Smooth muscle cell (in vitro differentiated cells): Measurements from ENCODE around the gene DNM2. TPM values are rescaled to one million over a fixed set of nuclear protein-coding genes. Genes with fewer than 3 reads are reported as not detected.

Experiments used
- DNase-seq: peaks from one replicate; lab custom pipeline; 2025; ENCODE audit not compliant: unreplicated experiment; lab: John Stamatoyannopoulos, UW
- H2AFZ ChIP-seq: fragments of 200-600 bp; sonication (generic); 2 replicates; pipeline ENCODE4 v1.6.0; 2016; ENCODE audit warnings: antibody characterized with exemption, low read depth, mild to moderate bottlenecking
- H3F3A ChIP-seq: fragments of 200-600 bp; sonication (generic); 2 replicates; pipeline ENCODE4 v1.6.0; 2017; ENCODE audit warnings: antibody characterized with exemption, low read depth
- H3K27ac ChIP-seq: fragments of 200-600 bp; sonication (generic); 2 replicates; pipeline ENCODE4 v1.5.1; 2016; ENCODE audit warnings: low read depth, mild to moderate bottlenecking
- H3K27me3 ChIP-seq: fragments of 200-600 bp; sonication (generic); 2 replicates; pipeline ENCODE4 v1.6.1; 2016; ENCODE audit warnings: low read depth, mild to moderate bottlenecking
- H3K36me3 ChIP-seq: fragments of 200-600 bp; sonication (generic); 2 replicates; pipeline ENCODE4 v1.5.1; 2016; ENCODE audit warnings: low read depth
- H3K4me1 ChIP-seq: fragments of 200-600 bp; sonication (generic); 2 replicates; pipeline ENCODE4 v1.5.1; 2016; ENCODE audit warnings: low read depth
- H3K4me2 ChIP-seq: fragments of 200-600 bp; sonication (generic); 2 replicates; pipeline ENCODE4 v1.6.0; 2016; ENCODE audit warnings: mild to moderate bottlenecking
- H3K4me3 ChIP-seq: fragments of 200-600 bp; sonication (generic); 2 replicates; pipeline ENCODE4 v1.5.1; 2016; ENCODE audit warnings: mild to moderate bottlenecking
- H3K79me2 ChIP-seq: fragments of 200-600 bp; sonication (generic); 2 replicates; pipeline ENCODE4 v1.6.0; 2016; ENCODE audit warnings: low read depth, mild to moderate bottlenecking
- H3K9ac ChIP-seq: fragments of 200-600 bp; sonication (generic); 2 replicates; pipeline ENCODE4 v1.6.0; 2016; ENCODE audit warnings: low read depth
- H3K9me3 ChIP-seq: fragments of 200-600 bp; sonication (generic); replicated peaks from 2 replicates; pipeline ENCODE4 v1.5.1; 2016; ENCODE audit warnings: low read depth
- H4K20me1 ChIP-seq: fragments of 200-600 bp; sonication (generic); 2 replicates; pipeline ENCODE4 v1.6.0; 2016; ENCODE audit warnings: low read depth
- WGBS: methylation state at CpG from one replicate; pipeline ENCODE4 v1.1.7; 2016; ENCODE audit warnings: low lambda C conversion rate; 5-methylcytosine and 5-hydroxymethylcytosine counted together
- polyA plus RNA-seq: library from polyadenylated mRNA; unstranded; fragments of >200 nt; fragmentation: Nextera tagmentation; extraction: Ambion mirVana; gene quantifications from 2 replicates; pipeline ENCODE4 v1.2.1, GENCODE V29; 2016
- total RNA-seq: library from RNA; depleted of rRNA; stranded (reverse); fragments of >200 nt; gene quantifications from 2 replicates; pipeline ENCODE4 v1.2.3, GENCODE V29; 2014
- TF ChIP-seq, protein P1 (sequence below): fragments of 200-600 bp; sonication (generic); IDR thresholded peaks from 2 replicates; pipeline ENCODE4 v1.5.1; 2017; ENCODE audit warnings: borderline replicate concordance, mild to moderate bottlenecking, antibody characterized with exemption; ENCODE audit not compliant: insufficient read depth, poor library complexity, severe bottlenecking

The DNM2 gene
- total and polyA plus RNA-seq, 2 experiments from 2014 or later: 65.1 to 93.2 TPM

DNA sequence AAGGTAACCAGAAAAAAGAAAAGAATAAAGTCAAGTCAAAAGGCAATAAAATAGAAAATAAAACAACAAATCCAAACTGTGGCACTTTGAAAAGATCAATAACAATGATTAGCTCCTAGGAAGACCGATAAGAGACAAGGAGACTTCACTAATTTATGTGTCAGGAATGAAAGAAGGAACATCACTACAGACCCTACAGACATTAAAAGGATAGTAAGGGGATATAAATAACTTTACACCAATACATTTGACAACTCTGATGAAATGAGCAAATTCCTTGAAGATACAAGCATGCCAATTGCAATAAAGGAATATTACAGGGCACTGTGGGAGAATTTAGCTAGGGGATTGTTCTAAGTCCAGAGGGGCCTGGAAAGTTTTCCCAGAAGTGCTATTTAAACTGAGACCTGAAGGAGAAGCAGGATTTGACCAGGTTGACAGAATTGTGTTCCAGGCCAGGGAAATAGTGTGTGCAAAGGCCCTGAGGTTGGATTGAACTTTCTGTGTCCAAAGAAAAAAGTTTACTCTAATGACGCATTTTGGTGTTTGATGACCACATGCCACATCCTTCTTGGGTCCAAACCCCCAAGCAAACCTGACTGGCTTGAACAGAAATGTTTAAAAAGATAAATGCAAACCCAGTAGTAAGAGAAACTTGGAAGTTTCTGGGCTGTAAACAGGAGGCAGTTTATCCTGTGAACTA, 128.8 kb downstream of the DNM2 start:
- Histone ChIP-seq H3F3A (no peaks in the 10 kb centered on the region), H3K4me1 (no peaks in the 10 kb centered on the region), H2AFZ (no peak overlapping the region), H3K27ac (no peak overlapping the region), H3K27me3 (no peaks in the 10 kb centered on the region), H3K9ac (no peak overlapping the region), H3K4me3 (no peak overlapping the region), H3K4me2 (no peak overlapping the region), H4K20me1 (no peaks in the 10 kb centered on the region), H3K9me3 (no peaks in the 10 kb centered on the region), H3K36me3 (no peaks in the 10 kb centered on the region), H3K79me2 (no peaks in the 10 kb centered on the region)
- WGBS: 90% methylated on average over 2 of the region's 2 CpGs
- TF ChIP-seq, protein P1, sequence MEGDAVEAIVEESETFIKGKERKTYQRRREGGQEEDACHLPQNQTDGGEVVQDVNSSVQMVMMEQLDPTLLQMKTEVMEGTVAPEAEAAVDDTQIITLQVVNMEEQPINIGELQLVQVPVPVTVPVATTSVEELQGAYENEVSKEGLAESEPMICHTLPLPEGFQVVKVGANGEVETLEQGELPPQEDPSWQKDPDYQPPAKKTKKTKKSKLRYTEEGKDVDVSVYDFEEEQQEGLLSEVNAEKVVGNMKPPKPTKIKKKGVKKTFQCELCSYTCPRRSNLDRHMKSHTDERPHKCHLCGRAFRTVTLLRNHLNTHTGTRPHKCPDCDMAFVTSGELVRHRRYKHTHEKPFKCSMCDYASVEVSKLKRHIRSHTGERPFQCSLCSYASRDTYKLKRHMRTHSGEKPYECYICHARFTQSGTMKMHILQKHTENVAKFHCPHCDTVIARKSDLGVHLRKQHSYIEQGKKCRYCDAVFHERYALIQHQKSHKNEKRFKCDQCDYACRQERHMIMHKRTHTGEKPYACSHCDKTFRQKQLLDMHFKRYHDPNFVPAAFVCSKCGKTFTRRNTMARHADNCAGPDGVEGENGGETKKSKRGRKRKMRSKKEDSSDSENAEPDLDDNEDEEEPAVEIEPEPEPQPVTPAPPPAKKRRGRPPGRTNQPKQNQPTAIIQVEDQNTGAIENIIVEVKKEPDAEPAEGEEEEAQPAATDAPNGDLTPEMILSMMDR: no peak
- no peak for DNase-seq

DNA sequence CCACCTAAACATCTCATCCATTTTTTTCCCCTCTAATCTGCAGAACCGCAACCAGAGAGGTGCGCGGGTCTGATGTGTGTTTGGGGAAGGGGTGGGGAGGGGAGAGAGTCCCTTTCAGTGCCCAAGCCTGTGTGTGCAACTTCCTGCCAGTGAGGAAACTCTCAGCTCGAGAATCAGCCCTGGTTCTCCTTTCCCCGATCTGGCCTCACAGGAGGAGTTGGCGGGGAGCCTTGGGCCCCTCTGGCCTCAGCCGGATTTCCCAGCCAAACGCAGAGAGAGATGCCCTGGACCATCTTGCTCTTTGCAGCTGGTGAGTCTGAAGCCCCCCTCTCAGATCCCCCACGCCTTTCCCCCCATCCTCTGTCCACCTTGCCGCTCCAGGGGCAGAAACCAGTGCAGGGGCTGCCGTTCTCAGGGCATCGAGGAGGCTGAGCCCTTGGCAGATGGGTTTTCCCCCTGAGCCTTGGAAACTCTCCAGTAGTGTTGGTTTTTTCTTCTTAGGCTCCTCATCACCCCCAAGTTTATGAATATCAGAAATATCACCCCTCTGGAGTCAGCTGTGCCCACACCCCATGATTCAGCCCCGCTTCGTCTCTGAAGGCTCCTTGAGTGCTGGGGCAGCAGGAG, 130.5 kb downstream of the DNM2 start, which contains the start of gene C19orf38:
Gene C19orf38 (plus strand): TSS at position 186 of the 627 bp plus-strand sequence. CDS start 94 bp downstream, at position 280.
- Histone ChIP-seq H3F3A (no peaks in the 10 kb centered on the region), H3K4me1 (no peaks in the 10 kb centered on the region), H2AFZ (no peak within 1 kb of the TSS), H3K27me3 (no peaks in the 10 kb centered on the region), H3K36me3 (no peaks in the 10 kb centered on the region), H4K20me1 (no peaks in the 10 kb centered on the region), H3K4me3 (no peak within 1 kb of the TSS), H3K9ac (no peak within 1 kb of the TSS), H3K79me2 (no peaks in the 10 kb centered on the region), H3K4me2 (no peak within 1 kb of the TSS), H3K27ac (no peak within 1 kb of the TSS), H3K9me3 (no peaks in the 10 kb centered on the region)
- TF ChIP-seq, protein P1: no peak
- DNase-seq: no peak
- WGBS: 79% methylated on average over 14 of the region's 14 CpGs

DNA sequence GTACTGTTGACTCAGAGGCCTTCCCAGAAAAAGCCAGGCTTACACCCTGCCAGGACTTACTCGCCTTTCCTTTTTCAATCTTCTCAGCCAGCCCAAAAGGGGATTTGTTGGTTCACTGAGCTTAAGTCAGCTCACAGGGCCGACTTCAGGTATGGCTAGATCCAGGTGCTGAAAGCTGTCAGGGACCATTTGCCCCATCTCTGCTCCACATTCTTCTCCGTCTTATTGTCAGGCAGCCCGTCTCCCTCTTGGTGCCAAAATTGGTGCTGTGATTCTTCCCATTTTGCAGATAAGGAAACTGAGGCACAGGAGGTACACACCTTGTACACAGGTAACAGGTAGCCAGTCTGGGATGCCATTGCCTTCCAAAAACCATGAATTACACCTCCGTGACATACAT, 132.8 kb downstream of the DNM2 start:
- DNase-seq: no peak
- H3K4me2 ChIP-seq: no peak overlapping the region
- H3K36me3 ChIP-seq: no peaks in the 10 kb centered on the region
- no peak overlapping the region for H3K4me3 ChIP-seq
- no peaks in the 10 kb centered on the region for H3K4me1 ChIP-seq
- no peaks in the 10 kb centered on the region for H3K27me3 ChIP-seq
- no peak overlapping the region for H3K27ac ChIP-seq
- 89% methylated on average over 5 of the region's 5 CpGs for WGBS
- H3K9me3 ChIP-seq: no peaks in the 10 kb centered on the region
- no peak overlapping the region for H2AFZ ChIP-seq
- TF ChIP-seq, protein P1: no peak
- no peak overlapping the region for H3K9ac ChIP-seq
- no peaks in the 10 kb centered on the region for H4K20me1 ChIP-seq
- no peaks in the 10 kb centered on the region for H3F3A ChIP-seq
- H3K79me2 ChIP-seq: no peaks in the 10 kb centered on the region
